ENCODE results near the gene OSER1. TPM values are rescaled to one million over a fixed set of nuclear protein-coding genes. Genes with fewer than 3 reads are reported as not detected.
A peak's percentile ranks its signal among the peaks of the same experiment; 100 is the strongest.

Gene OSER1
- total and polyA plus RNA-seq, 8 donors, result 7.8 to 87.5 (median 31.7) TPM

- Histone ChIP-seq H3K36me3 (peaks cover 0 to 12% (median 2%) of the 10 kb centered on the region in 4 donors), H3K27me3 (peaks cover 0 to 21% (median 4%) of the 10 kb centered on the region in 3 donors), H3K9me3 (peaks cover 0 to 9% (median 0%) of the 10 kb centered on the region in 4 donors), H3K4me3 (no peak overlapping the region), H3K4me1 (peaks cover 0 to 39% (median 0%) of the 10 kb centered on the region in 4 donors), H3K27ac (peak overlapping the region in 2 of 5 donors; percentile 10 to 81)
- TF ChIP-seq POLR2A (IDR thresholded peaks at IDR 0.05) (no peak), EP300 (IDR thresholded peaks at IDR 0.05) (no peak), CTCF (IDR thresholded peaks at IDR 0.05) (no peak), POLR2AphosphoS5 (IDR thresholded peaks at IDR 0.05) (no peak)
- DNase-seq, result no peak
- intact Hi-C loops (cut with DNase I; ENCODE audit: low total_unique reads), result no loop called here
- 91 to 100% (median 93%) methylated on average over 5 of the region's 5 CpGs for WGBS, 5 donors
Observed at GRCh38 chr20:44157061-44157460, 53.5 kb downstream of the OSER1 start.

DNA sequence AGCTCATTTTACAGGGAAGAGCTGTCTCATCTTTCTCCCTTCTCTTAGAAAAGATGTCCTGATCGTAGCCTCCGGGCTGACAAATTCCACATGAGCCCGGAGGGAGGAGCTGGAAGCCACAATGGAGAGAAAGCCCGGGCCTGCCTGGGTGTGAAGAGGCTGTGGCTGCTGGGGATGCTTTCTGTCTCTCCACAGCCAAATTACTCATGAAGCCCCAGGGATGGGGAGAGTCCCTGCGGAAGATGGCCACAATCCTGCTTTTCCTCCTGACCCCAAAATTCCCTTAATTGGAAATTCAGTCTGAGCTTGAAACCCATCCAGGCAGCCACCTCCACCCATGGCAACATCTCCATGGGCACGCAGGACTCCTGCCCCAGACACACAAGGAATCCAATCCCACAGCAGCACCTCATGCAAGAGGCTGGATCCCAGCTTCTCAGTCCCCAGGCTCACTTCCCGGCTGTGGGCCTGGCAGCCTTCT, 56.0 kb downstream of the OSER1 start:
- H3K27me3 ChIP-seq, result peaks cover 0 to 11% (median 4%) of the 10 kb centered on the region in 3 donors
- H3K36me3 ChIP-seq, result peaks cover 0 to 12% (median 2%) of the 10 kb centered on the region in 4 donors
- H3K9me3 ChIP-seq, result peaks cover 0 to 2% (median 0%) of the 10 kb centered on the region in 4 donors
- peaks cover 0 to 41% (median 4%) of the 10 kb centered on the region in 4 donors for H3K4me1 ChIP-seq
- H3K27ac ChIP-seq, result peak overlapping the region in 4 of 5 donors; percentile 68 to 81 (median 72)
- intact Hi-C loops (cut with DNase I; ENCODE audit: low total_unique reads), result no loop called here
- TF ChIP-seq CTCF (IDR thresholded peaks at IDR 0.05), result no peak
- TF ChIP-seq EP300 (IDR thresholded peaks at IDR 0.05), result no peak
- TF ChIP-seq POLR2AphosphoS5 (IDR thresholded peaks at IDR 0.05), result no peak
- DNase-seq, result peak in 1 of 2 donors; percentile 40
- 45 to 55% (median 48%) methylated on average over 7 of the region's 7 CpGs for WGBS, 5 donors
- no peak overlapping the region for H3K4me3 ChIP-seq

GRCh38 chr20:44153636-44154043, 56.9 kb downstream of the OSER1 start:
- intact Hi-C loops (cut with DNase I; ENCODE audit: low total_unique reads), result no loop called here
- TF ChIP-seq POLR2AphosphoS5 (IDR thresholded peaks at IDR 0.05) (peak in 1 of 3 donors; percentile 51), CTCF (IDR thresholded peaks at IDR 0.05) (no peak)
- Histone ChIP-seq H3K9me3 (no peaks in the 10 kb centered on the region), H3K36me3 (peaks cover 0 to 3% (median 0%) of the 10 kb centered on the region in 4 donors), H3K4me1 (peaks cover 0 to 41% (median 4%) of the 10 kb centered on the region in 4 donors), H3K27me3 (peaks cover 0 to 8% (median 4%) of the 10 kb centered on the region in 3 donors), H3K27ac (peak overlapping the region in 4 of 5 donors; percentile 68 to 81 (median 72)), H3K4me3 (no peak overlapping the region)
- 29 to 52% (median 48%) methylated on average over 6 of the region's 6 CpGs for WGBS, 5 donors
- peak in 1 of 2 donors; percentile 75 for DNase-seq

- intact Hi-C loops (cut with DNase I; ENCODE audit: low total_unique reads), result no loop called here
- peaks cover 0 to 43% (median 4%) of the 10 kb centered on the region in 4 donors for H3K4me1 ChIP-seq
- peak overlapping the region in 4 of 5 donors; percentile 63 to 81 (median 72) for H3K27ac ChIP-seq
- peaks cover 0 to 8% (median 4%) of the 10 kb centered on the region in 3 donors for H3K27me3 ChIP-seq
- 57 to 75% (median 72%) methylated on average over 14 of the region's 14 CpGs for WGBS, 5 donors
- H3K36me3 ChIP-seq, result no peaks in the 10 kb centered on the region
- DNase-seq, result no peak
- H3K4me3 ChIP-seq, result no peak overlapping the region
- no peak for TF ChIP-seq POLR2A (IDR thresholded peaks at IDR 0.05)
- TF ChIP-seq EP300 (IDR thresholded peaks at IDR 0.05), result no peak
- TF ChIP-seq CTCF (IDR thresholded peaks at IDR 0.05), result no peak
- TF ChIP-seq POLR2AphosphoS5 (IDR thresholded peaks at IDR 0.05), result no peak
- H3K9me3 ChIP-seq, result no peaks in the 10 kb centered on the region
Observed at GRCh38 chr20:44151621-44152416, 58.8 kb downstream of the OSER1 start.

Measured in stomach (tissue), 9 donors.